BLaER1 treated with 17β-estradiol and CSF1 and Interleukin-3, amounts not matched to agents 10 nM and 100 nM (cell line): ENCODE results near the gene B4GALNT4.

Experiments
- H3K27ac ChIP-seq, 11 experiments: shearing (Covaris generic); formaldehyde crosslinking; 2 replicates each; pipeline ENCODE4 v1.8.1; 2022
- H3K27me3 ChIP-seq, 11 experiments: shearing (Covaris generic); formaldehyde crosslinking; 2 replicates each; pipeline ENCODE4 v1.8.1; 2022
- H3K36me3 ChIP-seq, 11 experiments: shearing (Covaris generic); formaldehyde crosslinking; 2 replicates each; pipeline ENCODE4 v1.8.1; 2022
- H3K4me1 ChIP-seq, 10 experiments: shearing (Covaris generic); formaldehyde crosslinking; 2 replicates each; pipeline ENCODE4 v1.8.1; 2022
- H3K4me2 ChIP-seq, 11 experiments: shearing (Covaris generic); formaldehyde crosslinking; 2 replicates each; pipeline ENCODE4 v1.8.1; 2022
- H3K4me3 ChIP-seq, 10 experiments: shearing (Covaris generic); formaldehyde crosslinking; 2 replicates each; pipeline ENCODE4 v1.8.1; 2022
- H3K9ac ChIP-seq, 11 experiments: shearing (Covaris generic); formaldehyde crosslinking; 2 replicates each; pipeline ENCODE4 v1.8.1; 2022
- H3K9me3 ChIP-seq, 11 experiments: shearing (Covaris generic); formaldehyde crosslinking; replicated peaks in 1 of 11; 2 replicates each; pipeline ENCODE4 v1.8.1; 2022
- H4K20me1 ChIP-seq, 11 experiments: shearing (Covaris generic); formaldehyde crosslinking; 2 replicates each; pipeline ENCODE4 v1.8.1; 2022
- Cebpa-rat ChIP-seq, 11 experiments: shearing (Covaris generic); IDR thresholded peaks; 2 replicates each; pipeline ENCODE4 v1.8.1; 2022

B4GALNT4 gene

GRCh38 chr11:413120-414081, 44.1 kb downstream of the B4GALNT4 start:
- Histone ChIP-seq H3K27me3 (peaks cover 0 to 10% (median 0%) of the 10 kb centered on the region in 11 experiments; a peak in 4 of 22 replicates), H3K36me3 (no peaks in the 10 kb centered on the region), H3K9me3 (no peaks in the 10 kb centered on the region), H3K4me2 (peak overlapping the region; percentile 28 to 100 (median 99)), H3K27ac (peak overlapping the region in 5 of 11 experiments; percentile 12 to 45 (median 34); a peak in 8 of 22 replicates), H4K20me1 (peaks cover 0 to 24% (median 0%) of the 10 kb centered on the region in 11 experiments; a peak in 4 of 22 replicates), H3K4me3 (peak overlapping the region in 3 of 10 experiments; percentile 23 to 81 (median 66); a peak in 4 of 20 replicates), H3K4me1 (peaks cover 33 to 70% (median 66%) of the 10 kb centered on the region in 10 experiments), H3K9ac (peak overlapping the region in 7 of 11 experiments; percentile 27 to 51 (median 44); a peak in 8 of 22 replicates)
- no peak for TF ChIP-seq Cebpa-rat (IDR thresholded peaks at IDR 0.05)

- Histone ChIP-seq H3K9ac (peak overlapping the region; percentile 15 to 84 (median 73); a peak in 20 of 22 replicates), H3K4me1 (peaks cover 33 to 60% (median 56%) of the 10 kb centered on the region in 10 experiments), H3K4me3 (peak overlapping the region; percentile 59 to 81 (median 66)), H3K27ac (peak overlapping the region in 9 of 11 experiments; percentile 48 to 85 (median 74); a peak in 18 of 22 replicates), H4K20me1 (peaks cover 0 to 15% (median 0%) of the 10 kb centered on the region in 11 experiments; a peak in 4 of 22 replicates), H3K36me3 (no peaks in the 10 kb centered on the region), H3K9me3 (no peaks in the 10 kb centered on the region), H3K4me2 (peak overlapping the region; percentile 96 to 100 (median 99)), H3K27me3 (peaks cover 0 to 10% (median 0%) of the 10 kb centered on the region in 11 experiments; a peak in 4 of 22 replicates)
- no peak for TF ChIP-seq Cebpa-rat (IDR thresholded peaks at IDR 0.05)
Observed at GRCh38 chr11:414318-414857, 45.1 kb downstream of the B4GALNT4 start.

GRCh38 chr11:415640-416041, 46.3 kb downstream of the B4GALNT4 start:
- peak overlapping the region; percentile 59 to 81 (median 68) for H3K4me3 ChIP-seq
- H3K27me3 ChIP-seq: peaks cover 0 to 10% (median 0%) of the 10 kb centered on the region in 11 experiments; a peak in 4 of 22 replicates
- peaks cover 0 to 7% (median 0%) of the 10 kb centered on the region in 11 experiments; a peak in 2 of 22 replicates for H4K20me1 ChIP-seq
- peak overlapping the region; percentile 76 to 93 (median 85) for H3K9ac ChIP-seq
- no peak for TF ChIP-seq Cebpa-rat (IDR thresholded peaks at IDR 0.05)
- H3K9me3 ChIP-seq: no peaks in the 10 kb centered on the region
- H3K36me3 ChIP-seq: no peaks in the 10 kb centered on the region
- H3K27ac ChIP-seq: peak overlapping the region; percentile 73 to 96 (median 85); a peak in 21 of 22 replicates
- H3K4me2 ChIP-seq: peak overlapping the region; percentile 96 to 100 (median 100)
- peaks cover 33 to 53% (median 48%) of the 10 kb centered on the region in 10 experiments for H3K4me1 ChIP-seq

- H3K9me3 ChIP-seq: no peaks in the 10 kb centered on the region
- peak overlapping the region; percentile 73 to 96 (median 85) for H3K27ac ChIP-seq
- H3K36me3 ChIP-seq: no peaks in the 10 kb centered on the region
- peaks cover 0 to 7% (median 0%) of the 10 kb centered on the region in 11 experiments; a peak in 2 of 22 replicates for H4K20me1 ChIP-seq
- H3K4me3 ChIP-seq: peak overlapping the region; percentile 59 to 81 (median 68)
- H3K27me3 ChIP-seq: peaks cover 0 to 10% (median 0%) of the 10 kb centered on the region in 11 experiments; a peak in 4 of 22 replicates
- peak overlapping the region; percentile 76 to 93 (median 85) for H3K9ac ChIP-seq
- no peak for TF ChIP-seq Cebpa-rat (IDR thresholded peaks at IDR 0.05)
- H3K4me1 ChIP-seq: peaks cover 33 to 53% (median 48%) of the 10 kb centered on the region in 10 experiments
- H3K4me2 ChIP-seq: peak overlapping the region; percentile 96 to 100 (median 100)
Observed at GRCh38 chr11:416051-416756, 46.9 kb downstream of the B4GALNT4 start.

GRCh38 chr11:416757-417621, 47.7 kb downstream of the B4GALNT4 start:
- Histone ChIP-seq H3K4me3 (peak overlapping the region; percentile 59 to 81 (median 68)), H3K4me1 (peaks cover 33 to 53% (median 48%) of the 10 kb centered on the region in 10 experiments), H3K36me3 (no peaks in the 10 kb centered on the region), H3K9ac (peak overlapping the region; percentile 76 to 93 (median 85)), H4K20me1 (peaks cover 0 to 7% (median 0%) of the 10 kb centered on the region in 11 experiments; a peak in 2 of 22 replicates), H3K27ac (peak overlapping the region; percentile 73 to 96 (median 85)), H3K27me3 (peaks cover 0 to 10% (median 0%) of the 10 kb centered on the region in 11 experiments; a peak in 4 of 22 replicates), H3K9me3 (no peaks in the 10 kb centered on the region), H3K4me2 (peak overlapping the region; percentile 96 to 100 (median 100))
- no peak for TF ChIP-seq Cebpa-rat (IDR thresholded peaks at IDR 0.05)

GRCh38 chr11:417652-418342, 48.5 kb downstream of the B4GALNT4 start:
- Histone ChIP-seq H3K27ac (peak overlapping the region in 9 of 11 experiments; percentile 80 to 96 (median 85); a peak in 13 of 22 replicates), H3K9me3 (no peaks in the 10 kb centered on the region), H4K20me1 (peaks cover 0 to 7% (median 0%) of the 10 kb centered on the region in 11 experiments; a peak in 2 of 22 replicates), H3K27me3 (peaks cover 0 to 10% (median 0%) of the 10 kb centered on the region in 11 experiments; a peak in 4 of 22 replicates), H3K4me1 (peaks cover 33 to 51% (median 45%) of the 10 kb centered on the region in 10 experiments), H3K4me3 (peak overlapping the region; percentile 59 to 81 (median 68); a peak in 19 of 20 replicates), H3K9ac (peak overlapping the region; percentile 76 to 93 (median 85); a peak in 21 of 22 replicates), H3K36me3 (no peaks in the 10 kb centered on the region), H3K4me2 (peak overlapping the region; percentile 96 to 100 (median 100))
- TF ChIP-seq Cebpa-rat (IDR thresholded peaks at IDR 0.05): no peak
